CD4-positive, alpha-beta T cell treated with Interleukin-21 for 1 hour (primary cell): Measurements from ENCODE around the gene SH2D1A.
A peak's percentile ranks its signal among the peaks of the same experiment; 100 is the strongest.
"Not testable (repeated sequence)": the region's sequence is repeated elsewhere in the genome, so short reads cannot be mapped to it uniquely, and the experiment has no call there.

ENCODE experiments used
- DNase-seq: peaks from one replicate; pipeline ENCODE4 v3.0.0-alpha.2; 2020

The SH2D1A gene

DNA sequence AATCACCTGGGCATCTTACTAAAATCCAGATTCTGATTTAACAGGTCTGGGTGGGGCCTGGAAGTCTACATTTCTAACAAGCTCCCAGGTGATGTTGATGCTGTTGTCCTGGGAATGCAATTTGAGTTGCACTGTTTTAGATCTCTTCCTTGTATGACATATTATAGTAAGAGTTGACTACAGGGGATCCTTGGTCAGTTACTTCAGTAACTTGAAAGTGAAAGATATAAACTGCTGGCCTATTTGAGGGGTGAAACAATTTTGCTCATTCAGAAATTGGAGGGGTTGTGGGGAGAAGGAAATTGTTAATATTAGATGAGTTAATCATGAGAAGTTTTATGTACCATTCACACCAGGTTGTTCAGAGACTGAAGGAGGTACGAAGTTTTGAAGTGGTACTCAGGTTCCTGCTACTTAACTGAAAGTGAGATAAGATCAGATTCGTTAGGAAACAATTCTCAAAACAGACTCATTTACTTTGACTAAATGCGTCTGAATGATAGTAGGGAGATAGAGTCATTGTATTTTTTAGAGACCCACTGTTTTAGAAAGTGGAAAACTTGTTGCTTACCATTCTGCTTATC is 12.5 kb downstream of the SH2D1A start:
- DNase-seq = peak; percentile 45

DNA sequence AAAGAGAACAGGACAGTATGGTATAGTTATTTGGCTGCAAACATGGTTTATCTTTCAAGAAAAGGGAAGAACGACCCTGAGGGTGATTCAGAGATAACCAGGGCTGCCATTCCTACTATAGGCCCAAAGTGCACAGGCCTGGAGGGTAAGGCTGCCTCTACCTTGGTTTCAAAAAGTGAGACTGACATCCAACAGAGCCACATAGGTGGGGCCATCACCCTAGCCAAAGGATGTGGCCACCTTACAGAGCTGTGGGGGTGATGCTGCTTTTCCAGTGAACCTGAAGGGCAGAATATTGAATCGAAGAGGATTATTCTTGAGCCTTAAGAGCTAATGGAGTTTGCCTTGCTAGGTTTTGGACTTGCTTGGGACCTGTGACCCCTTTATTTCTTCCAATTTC is 15.7 kb downstream of the SH2D1A start:
- no peak for DNase-seq

DNA sequence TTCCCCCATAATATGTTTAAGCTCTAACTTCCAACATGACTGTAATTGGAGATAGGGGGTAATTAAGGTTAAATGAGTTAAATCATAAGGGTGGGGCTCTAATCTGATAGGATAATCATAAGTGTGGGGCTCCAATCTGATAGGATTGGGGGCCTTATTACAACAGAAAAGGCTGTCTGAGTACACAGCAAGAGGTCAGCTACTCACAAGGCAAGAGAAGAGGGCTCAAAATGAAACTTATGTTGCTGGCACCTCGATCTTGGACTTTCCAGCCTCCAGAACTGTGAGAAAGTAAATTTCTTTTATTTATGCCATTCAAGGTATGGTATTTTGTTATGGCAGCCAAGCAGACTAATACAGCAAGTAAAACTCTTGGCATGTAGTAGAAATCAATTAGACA is 16.4 kb downstream of the SH2D1A start:
- DNase-seq = no peak

DNA sequence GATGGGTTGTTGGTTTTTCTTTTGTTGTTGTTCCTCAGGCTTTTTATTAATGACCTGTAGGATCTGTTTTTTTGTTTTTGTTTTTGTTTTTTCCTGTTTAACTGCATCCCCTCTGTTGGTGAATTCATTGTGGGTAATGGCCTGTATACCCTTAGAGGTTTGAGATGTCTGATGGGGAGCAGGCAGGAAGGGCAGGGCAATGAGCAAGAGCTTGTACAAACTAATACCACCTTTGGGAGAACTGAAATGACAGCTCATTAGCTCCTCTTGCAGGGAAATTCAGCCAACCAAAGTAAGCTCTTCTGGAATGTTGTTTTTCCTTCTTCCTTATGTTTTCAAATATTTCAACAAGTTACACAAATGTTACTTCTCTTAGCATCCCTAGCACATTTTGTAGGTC is 23.4 kb downstream of the SH2D1A start:
- no peak for DNase-seq

DNA sequence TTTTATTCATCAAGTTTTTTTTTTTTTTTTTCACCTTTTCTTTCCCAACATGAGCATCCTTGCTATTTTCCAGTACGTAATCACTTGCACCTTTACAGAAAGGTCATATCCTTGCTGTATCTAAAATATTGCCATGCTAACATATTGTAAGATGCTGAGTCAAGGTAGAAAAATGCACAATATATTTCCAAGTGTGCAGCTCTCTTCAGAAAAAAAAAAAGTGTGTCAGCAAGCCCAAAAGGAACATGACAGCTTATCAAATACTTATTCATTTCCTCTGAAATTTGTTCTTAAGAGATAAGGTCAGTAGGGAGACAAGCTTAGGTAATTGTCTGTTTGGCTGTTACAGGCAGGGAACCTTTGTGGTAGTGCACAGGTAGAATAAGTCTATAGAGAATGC is 27.0 kb downstream of the SH2D1A start:
- no peak for DNase-seq

DNA sequence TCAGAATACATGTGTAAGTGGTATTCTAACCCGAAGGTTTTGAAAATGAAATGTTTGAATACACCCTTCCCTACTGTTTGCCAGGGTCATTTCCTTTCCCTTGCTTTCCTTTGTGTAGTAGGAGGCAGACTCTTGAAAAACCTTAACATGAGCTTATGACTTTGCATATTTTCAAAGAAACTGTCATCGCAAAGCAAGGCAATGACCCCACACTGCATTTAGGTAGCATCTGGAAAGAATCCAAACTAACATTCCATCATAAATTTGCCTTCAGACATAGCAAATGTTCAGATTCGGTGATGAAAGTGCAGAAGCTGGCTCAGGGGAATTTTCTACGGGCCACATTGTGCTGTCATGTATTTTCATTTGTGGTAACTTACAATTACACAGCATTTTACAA is 32.3 kb downstream of the SH2D1A start:
- DNase-seq = no peak

DNA sequence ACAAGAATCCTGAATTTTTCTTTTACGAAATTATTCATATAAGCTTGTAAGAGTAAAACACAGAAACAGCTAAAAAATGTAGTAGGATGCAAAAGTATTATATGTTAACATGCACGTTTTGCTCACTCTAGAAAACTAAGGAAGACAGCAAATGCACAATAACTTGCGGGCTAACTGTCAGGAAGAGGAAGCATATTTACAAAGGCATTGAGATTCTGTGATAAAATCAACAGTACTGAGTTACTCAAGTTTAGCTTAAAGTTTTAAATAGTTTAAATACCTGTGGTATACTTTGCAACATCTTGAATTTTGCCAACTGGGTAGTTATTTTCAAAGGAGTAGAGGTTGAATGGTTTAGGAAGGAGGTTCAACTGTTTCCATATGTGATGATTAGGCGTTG is 37.0 kb downstream of the SH2D1A start:
- no peak for DNase-seq

DNA sequence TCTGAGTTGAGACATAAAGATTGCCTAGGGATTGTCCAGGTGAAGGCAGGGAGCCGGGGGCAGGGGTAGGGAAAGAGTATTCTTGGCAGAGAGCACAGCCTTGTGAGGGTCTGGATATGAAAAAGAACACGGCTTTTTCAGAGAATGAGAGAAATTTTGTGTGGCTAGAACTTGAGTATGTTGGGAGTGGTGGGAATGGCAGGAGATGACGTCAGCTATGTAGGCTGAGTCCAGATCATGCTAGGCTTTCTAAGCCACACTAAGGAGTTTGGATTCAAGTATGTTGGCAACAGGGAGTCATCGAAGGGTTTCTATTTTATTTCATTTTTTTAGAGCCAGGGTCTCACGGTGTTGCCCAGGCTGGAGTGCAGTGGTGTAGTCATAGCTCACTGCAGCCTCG is 40.0 kb downstream of the SH2D1A start:
- DNase-seq = no peak

DNA sequence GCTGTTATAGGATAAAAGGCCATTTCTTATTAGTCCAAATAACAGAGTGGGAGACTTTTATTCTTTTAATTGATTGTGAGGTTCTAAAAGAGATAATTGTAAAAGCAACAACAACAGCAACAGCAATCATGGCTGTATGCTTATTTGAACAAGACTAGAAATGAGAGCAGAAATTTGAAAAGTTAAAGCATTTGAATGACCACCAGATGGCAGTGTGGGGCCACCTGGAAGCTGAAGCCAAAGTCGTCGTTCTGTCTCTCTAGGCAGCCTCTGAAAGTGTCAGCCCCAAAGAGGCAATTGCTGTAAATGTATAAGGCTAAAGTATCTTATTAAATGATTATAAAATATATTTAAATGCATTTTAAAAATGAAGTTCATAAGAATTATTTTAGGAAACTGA is 42.2 kb downstream of the SH2D1A start:
- peak; percentile 62 for DNase-seq

DNA sequence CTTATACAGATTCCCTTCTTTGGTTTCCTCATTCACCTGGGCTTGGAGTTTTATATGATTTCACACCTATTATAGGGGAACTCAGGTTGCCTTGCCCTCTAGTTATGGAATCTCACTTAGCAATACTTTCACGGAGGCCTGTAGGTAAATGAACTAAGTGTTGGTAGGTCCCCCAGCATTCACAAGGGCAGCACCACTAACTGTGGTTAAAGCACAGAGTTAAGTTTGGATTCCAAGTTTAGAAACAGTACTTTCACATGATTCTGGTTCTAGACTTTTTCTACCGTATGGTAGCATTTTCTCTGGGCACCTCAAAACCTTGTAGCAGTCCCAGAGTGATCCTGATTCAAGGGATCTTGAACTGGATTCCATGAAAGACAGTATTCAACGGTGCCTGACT is 46.4 kb downstream of the SH2D1A start:
- no peak for DNase-seq

DNA sequence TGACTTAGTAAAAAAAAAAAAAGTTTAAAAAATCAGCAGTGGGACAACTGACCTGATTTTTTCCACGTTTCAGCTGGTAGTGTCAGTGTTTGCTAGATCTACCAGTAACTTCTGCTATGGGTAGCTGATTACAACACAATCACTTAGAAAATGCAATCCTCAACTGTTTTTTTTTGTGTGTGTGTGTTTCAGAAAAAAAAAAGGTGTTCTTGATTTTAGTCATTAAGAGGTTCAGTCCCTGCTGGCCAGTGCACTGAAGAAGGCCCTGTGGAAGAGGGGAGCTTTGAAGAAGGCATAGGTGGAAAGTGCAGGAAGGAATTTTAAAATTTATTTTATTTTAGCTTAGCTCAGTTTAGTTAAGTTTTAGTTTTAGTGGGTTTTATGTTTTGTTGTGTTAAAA is 46.9 kb downstream of the SH2D1A start:
- no peak for DNase-seq

DNA sequence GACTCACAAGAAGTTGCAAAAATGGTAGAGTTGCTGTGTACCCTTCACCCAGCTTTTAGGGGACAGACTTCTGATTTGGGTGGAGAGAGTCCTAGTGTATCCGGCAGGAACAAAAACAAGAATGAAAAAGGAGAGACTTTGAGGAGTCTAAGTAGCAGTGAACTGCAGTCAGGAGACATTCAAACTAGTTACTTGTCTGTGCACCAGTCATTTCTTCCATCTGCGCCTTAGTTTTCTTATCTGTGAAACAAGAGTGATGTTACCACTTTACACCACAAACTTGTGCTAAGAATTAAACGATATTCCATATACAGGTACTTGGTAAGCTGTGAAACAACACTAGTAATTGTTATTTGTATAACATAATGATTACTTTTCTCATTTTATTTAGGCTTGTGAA is 47.3 kb downstream of the SH2D1A start:
- DNase-seq = no peak

DNA sequence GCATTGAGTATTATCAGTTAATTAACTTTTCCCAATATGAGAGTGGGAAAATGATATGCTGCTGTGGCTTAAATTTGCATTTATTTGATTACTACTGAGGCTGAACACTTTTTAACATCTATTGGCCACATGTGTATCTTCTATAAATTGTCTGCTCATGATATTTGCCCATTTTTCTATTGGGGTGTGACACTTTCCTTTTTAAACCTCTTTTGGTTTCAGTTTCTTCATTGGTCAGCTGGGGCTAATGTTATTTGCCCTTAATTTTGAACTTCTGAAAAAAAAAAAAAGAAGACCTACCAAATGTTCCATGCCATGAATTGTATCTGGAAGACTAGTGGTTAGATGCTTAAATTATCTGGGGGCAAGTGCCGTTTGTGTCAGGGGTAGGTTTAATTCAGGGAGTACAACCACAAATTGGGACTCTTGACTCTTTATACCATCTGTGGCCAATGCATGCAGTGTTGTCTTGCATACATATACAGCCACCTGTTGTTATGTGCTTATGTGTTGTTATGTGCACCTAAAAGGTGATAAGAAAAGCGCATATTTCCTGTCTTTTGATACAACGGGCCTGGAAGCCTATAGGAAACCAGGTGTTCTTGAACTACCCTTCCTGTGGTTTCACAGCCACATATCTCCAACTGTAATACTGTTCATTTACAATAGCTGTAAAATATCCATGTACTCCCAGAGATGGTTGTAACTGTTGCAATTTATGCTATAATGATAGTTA is 49.0 kb downstream of the SH2D1A start:
- DNase-seq = peak; percentile 19

DNA sequence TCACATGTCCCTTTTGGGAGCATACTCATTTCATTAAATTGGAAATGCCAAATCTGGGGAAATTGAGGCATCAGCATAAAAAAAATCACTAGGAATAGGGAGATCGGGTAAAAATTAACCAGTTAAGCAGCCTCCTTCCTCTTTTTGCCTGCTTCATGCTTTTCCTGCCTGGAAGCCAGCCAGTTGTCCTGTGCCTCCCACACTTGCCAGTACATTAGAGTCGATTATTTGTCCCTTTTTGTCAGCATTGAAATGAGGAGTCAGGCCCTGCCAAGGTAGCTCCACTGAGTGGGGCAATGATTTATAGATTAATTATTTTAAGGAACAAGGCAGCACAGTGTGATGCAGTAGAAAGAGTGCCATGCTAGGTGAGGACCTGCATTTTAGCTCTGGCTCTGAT is 55.3 kb downstream of the SH2D1A start:
- no peak for DNase-seq

DNA sequence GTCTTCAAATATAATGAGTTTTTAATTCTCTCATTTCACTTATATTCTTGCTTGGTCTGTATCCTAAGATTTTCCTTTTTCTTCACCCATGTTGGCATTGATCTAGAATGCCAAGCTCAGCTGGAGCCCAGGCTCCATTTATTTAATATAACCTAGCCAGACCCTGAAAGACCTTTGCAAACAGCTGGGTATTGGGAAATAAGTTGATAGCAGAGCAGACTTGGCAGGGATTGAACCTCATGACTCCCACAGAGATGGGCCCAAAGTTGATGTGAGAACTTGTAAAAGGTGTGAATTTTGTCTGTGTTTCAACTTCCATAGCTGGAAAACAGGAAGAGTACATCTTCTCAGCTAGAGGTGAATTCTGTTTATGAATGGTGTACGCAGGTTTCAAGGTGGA is 59.5 kb downstream of the SH2D1A start:
- no peak for DNase-seq

DNA sequence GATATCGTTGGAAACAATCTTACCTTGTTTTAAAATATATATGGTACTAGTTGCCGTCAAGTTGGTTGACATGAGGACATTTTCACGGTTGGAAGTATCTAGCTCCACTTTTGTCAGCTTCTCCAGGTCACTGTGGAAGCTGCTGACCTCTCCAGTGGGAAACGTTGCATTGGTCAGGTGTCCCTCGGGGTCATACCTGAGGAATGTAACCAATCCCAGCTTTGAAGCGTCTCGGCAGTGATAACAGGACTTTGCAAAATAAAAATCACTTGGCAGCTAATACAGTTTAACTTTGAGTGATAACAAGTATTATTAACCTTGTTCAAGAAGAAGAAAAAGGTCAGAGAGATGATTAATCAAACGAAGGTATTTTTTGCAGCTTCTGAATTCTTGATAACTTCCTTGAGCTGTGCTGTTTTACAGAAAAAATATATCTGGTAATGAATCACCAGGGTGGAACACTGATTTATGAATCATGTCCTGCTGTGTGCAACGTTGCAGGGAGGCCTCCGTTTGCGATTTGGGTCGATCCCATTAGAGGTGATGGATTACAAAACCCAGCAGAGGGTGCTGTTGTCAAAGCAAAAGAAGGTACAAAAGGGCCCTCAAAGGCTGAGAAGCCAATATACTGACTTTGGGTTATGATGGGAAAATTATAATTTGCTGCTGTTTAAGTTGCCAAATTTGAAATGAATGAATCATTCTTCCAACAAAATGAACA is 60.1 kb downstream of the SH2D1A start:
- peak; percentile 63 for DNase-seq

DNA sequence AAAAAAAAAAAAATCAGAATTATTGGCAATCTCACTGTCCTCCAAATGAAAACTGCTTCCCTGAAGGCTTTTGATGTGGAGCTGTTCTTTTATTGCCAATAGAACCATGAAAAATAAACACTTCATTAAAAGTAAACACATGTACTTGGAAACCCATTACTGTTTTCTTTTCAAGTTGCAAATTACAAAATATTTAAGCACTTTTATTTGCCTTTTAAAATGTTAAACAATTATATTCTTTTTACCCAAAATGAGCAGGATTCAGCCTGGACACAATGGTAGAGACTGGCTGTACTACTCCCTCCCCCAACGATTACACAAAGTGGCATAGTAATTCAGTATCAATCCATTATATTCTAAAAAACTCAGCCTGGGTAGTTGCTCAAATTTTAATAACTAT is 60.9 kb downstream of the SH2D1A start:
- DNase-seq = no peak

DNA sequence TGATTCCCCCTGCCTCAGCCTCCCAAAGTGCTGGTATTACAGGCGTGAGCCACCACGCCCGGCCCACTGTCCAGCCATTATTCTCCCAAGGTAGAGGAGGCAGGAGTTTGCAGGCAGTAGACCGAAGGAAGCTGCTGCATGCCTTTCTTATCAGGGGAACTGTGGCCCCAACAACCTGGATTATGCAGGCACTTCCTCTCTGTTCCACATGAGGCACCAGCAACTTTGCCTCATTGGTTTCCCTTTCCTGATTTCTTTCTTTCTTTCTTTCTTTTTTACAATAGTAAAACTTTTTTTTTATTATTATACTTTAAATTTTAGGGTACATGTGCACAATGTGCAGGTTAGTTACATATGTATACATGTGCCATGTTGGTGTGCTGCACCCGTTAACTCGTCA is 62.0 kb downstream of the SH2D1A start:
- DNase-seq = not testable (repeated sequence)

DNA sequence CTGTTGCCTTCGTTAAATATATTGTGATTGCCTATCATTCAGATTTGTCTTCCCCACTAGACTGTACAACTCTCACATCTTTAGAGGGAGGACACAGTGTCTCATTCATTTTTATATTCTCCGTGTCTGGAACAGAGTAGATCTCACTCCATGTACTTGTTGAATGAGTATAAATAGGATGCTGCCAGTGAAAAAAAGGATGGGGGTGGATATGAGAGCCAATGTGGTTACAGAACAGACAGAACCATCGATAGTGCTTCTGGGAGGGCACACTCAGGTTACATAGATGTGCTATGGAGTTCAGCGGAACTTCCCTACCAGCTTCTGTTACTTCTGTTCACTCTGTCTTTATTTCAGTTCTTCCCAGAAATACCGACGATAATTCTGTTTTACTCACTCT is 66.9 kb downstream of the SH2D1A start:
- no peak for DNase-seq

DNA sequence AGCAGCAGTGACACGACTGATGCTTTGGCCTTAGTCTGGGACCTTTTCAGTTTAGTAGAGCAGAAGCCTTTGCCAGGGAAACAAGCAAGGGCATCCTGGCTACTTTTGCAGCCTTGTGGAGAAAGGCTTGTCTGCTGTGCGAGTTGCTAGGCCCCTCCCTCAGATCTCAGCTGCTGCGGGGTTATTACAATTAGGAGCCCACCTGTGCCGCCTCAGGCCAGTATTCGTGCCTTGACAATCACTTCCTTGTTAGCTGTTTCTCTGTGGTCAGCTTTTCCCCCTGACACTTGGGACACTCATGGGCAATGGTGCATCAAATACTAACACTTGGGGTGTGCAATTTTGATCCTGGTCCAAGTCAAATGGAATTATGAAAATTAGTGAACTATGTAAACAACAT is 67.9 kb downstream of the SH2D1A start:
- no peak for DNase-seq

DNA sequence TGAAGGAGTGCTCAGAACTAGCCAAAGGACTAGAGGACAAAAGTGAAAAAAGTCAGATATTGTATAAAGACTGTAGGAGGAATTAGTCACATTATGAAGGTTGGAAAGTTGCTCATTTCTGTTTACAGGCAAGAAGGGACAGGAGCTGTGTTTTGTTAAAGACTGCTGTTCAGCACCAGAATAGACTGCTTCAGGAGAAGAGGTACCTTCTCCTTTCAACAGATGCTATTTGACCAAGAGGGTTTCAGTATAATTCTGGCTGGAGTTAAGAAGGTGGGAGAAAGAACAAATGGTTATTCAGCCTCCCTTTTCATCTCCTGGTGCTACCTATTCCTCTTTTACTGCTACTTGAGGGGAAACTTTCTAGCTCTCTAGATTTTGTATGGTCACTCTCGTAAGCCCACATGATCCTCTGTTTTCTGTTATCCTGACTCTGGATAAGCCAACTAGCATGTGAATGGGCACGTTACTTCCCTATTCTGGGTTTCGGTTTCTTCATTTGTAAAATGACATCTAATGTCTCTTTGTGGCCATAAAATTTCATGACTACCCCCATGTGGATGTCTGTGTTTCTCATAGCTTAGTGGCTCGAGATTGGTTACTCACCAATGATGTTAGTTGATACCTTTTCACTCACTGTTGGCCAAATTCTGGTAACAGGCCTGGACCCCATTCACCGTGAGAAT is 68.9 kb downstream of the SH2D1A start:
- no peak for DNase-seq

DNA sequence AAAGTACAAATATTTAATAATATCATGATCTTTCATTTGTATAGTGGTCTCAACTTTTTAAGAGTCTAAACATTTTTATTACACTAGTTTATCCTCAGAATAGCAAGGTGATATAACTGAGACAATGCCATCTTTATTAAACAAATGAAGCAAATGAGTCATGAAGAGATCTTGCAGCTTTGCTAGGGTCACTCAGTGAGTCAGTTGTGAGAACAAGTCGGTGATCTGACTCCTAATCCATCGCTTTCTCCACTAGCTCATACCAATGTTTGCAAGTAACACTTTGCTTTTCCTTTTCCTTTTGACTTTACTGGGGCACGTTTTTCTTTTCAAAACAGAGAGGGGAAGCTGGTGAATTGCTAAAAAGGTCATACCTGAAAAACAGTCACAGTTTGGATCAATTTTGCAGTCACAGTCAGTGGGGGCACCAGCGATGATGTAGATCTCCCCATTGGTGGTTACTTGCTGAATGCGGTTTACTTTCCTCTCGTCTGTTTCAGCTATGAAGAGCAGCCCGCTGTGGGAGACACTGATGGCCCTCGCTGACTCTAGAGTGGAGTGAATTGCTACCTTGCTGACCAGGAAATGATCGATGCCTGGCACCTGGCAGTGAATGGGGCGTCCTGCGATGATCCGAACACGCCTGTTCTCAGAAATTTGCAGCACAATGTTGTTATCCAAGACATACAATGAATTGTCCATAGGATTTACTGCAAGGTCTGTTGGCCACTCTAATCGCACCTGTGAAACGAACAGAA is 75.7 kb downstream of the SH2D1A start:
- no peak for DNase-seq
